A673 (cell line): ENCODE results near the gene USF2. TPM values are rescaled to one million over a fixed set of nuclear protein-coding genes. Genes with fewer than 3 reads are reported as not detected.

Experiments
- BruUV-seq: library from RNA; stranded (reverse); fragments of 400-500 nt; replicated peaks from 2 replicates; lab custom pipeline; 2021; lab: Mats Ljungman, UMichigan
- CTCF ChIA-PET: fragments of 300-600 bp; sonication (Branson Sonifier 250); formaldehyde crosslinking; loops from one replicate; lab custom pipeline; 2022; ENCODE audit warnings: antibody characterized with exemption; lab: Charles Lee
- POLR2A ChIA-PET: fragments of 300-600 bp; sonication (Branson Sonifier 250); formaldehyde crosslinking; loops from one replicate; lab custom pipeline; 2022; ENCODE audit warnings: antibody characterized with exemption; ENCODE audit not compliant: low non-redundant PET; lab: Charles Lee
- DNase-seq: peaks from one replicate; pipeline ENCODE4 v3.0.0-alpha.2; 2015; ENCODE audit warnings: low spot score
- H3K27ac ChIP-seq: fragments of 200-600 bp; sonication (generic); 2 replicates; pipeline ENCODE4 v1.5.1; 2016; ENCODE audit warnings: mixed run types, low read depth, mild to moderate bottlenecking, mixed read lengths, antibody characterized with exemption, low read length; ENCODE audit not compliant: poor library complexity, severe bottlenecking
- H3K27me3 ChIP-seq: fragments of 200-600 bp; sonication (generic); replicated peaks from 2 replicates; pipeline ENCODE4 v1.6.1; 2017; ENCODE audit warnings: mixed run types, low read depth, mild to moderate bottlenecking, mixed read lengths, antibody characterized with exemption, low read length; ENCODE audit not compliant: insufficient read depth, poor library complexity
- H3K36me3 ChIP-seq: fragments of 200-600 bp; sonication (generic); 2 replicates; pipeline ENCODE4 v1.6.1; 2016; ENCODE audit warnings: mixed run types, mild to moderate bottlenecking, mixed read lengths, antibody characterized with exemption, low read length; ENCODE audit not compliant: insufficient read depth, poor library complexity, severe bottlenecking
- H3K4me1 ChIP-seq: fragments of 200-600 bp; sonication (generic); 2 replicates; pipeline ENCODE4 v1.6.1; 2017; ENCODE audit warnings: mixed run types, mild to moderate bottlenecking, mixed read lengths, antibody characterized with exemption, low read length; ENCODE audit not compliant: insufficient read depth, poor library complexity, severe bottlenecking
- H3K4me3 ChIP-seq: fragments of 200-600 bp; sonication (generic); 2 replicates; pipeline ENCODE4 v1.5.1; 2016; ENCODE audit warnings: low read depth, mixed run types, mild to moderate bottlenecking, mixed read lengths, low read length; ENCODE audit not compliant: poor library complexity, severe bottlenecking
- H3K9me3 ChIP-seq: fragments of 200-600 bp; sonication (generic); 2 replicates; pipeline ENCODE4 v1.6.1; 2016; ENCODE audit warnings: mixed run types, low read depth, mild to moderate bottlenecking, mixed read lengths, antibody characterized with exemption, low read length; ENCODE audit not compliant: poor library complexity, severe bottlenecking
- EZH2 ChIP-seq: fragments of 200-600 bp; sonication (generic); IDR thresholded peaks from 2 replicates; pipeline ENCODE4 v1.6.1; 2017; ENCODE audit warnings: borderline replicate concordance, low read depth, mild to moderate bottlenecking, mixed read lengths, antibody characterized with exemption, low read length; ENCODE audit not compliant: poor library complexity, severe bottlenecking
- intact Hi-C: fragments of 100-400 bp; cut with micrococcal nuclease; formaldehyde crosslinking; loops from one replicate; pipeline ENCODE4 v1.10.0; 2022; ENCODE audit not compliant: unreplicated experiment
- total RNA-seq: library from RNA; stranded (reverse); gene quantifications from 2 replicates; pipeline ENCODE4 v1.2.3, GENCODE V29; 2021
- TF ChIP-seq, protein P1 (sequence below): fragments of 300-800, 200-600 bp; sonication (generic); conservative IDR thresholded peaks from 2 replicates; pipeline ENCODE4 v1.5.1; 2017; ENCODE audit warnings: low read depth, mild to moderate bottlenecking, antibody characterized with exemption, low read length, moderate library complexity, mixed read lengths

USF2 gene
- total RNA-seq, 1 experiment from 2014 or later: 82.0 TPM

DNA sequence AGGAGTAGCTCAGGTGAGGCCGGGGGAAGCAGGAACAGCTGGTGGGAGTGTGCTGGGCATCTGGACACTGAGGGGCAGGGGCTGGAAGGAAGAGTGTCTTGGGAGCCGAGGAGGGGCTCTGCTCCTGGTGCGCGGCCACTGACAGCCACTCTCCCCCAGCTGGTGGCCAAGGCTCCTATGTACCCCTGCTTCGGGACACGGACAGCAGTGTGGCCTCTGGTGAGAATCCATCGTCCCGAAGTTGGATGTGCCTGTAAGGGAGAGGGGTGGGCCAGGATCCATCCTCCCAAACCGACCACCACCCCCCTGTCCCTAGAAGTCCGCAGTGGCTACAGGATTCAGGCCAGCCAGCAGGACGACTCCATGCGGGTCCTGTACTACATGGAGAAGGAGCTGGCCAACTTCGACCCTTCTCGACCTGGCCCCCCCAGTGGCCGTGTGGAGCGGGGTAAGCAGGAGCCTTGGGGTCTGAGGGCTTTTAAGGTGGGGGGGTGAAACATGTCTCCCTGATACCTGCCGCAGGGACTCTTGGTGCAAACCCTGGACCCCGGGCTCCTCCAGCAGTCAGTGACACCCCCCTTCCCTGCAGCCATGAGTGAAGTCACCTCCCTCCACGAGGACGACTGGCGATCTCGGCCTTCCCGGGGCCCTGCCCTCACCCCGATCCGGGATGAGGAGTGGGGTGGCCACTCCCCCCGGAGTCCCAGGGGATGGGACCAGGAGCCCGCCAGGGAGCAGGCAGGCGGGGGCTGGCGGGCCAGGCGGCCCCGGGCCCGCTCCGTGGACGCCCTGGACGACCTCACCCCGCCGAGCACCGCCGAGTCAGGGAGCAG is 2.0 kb upstream of the USF2 start:
- Histone ChIP-seq H3K36me3 (peaks cover 17% of the 10 kb centered on the region), H3K9me3 (no peaks in the 10 kb centered on the region), H3K27ac (peak overlapping the region; percentile 80), H3K4me1 (no peaks in the 10 kb centered on the region), H3K27me3 (no peaks in the 10 kb centered on the region), H3K4me3 (peak overlapping the region; percentile 81)
- intact Hi-C loops: no loop called here
- no peak for TF ChIP-seq EZH2
- TF ChIP-seq, protein P1, sequence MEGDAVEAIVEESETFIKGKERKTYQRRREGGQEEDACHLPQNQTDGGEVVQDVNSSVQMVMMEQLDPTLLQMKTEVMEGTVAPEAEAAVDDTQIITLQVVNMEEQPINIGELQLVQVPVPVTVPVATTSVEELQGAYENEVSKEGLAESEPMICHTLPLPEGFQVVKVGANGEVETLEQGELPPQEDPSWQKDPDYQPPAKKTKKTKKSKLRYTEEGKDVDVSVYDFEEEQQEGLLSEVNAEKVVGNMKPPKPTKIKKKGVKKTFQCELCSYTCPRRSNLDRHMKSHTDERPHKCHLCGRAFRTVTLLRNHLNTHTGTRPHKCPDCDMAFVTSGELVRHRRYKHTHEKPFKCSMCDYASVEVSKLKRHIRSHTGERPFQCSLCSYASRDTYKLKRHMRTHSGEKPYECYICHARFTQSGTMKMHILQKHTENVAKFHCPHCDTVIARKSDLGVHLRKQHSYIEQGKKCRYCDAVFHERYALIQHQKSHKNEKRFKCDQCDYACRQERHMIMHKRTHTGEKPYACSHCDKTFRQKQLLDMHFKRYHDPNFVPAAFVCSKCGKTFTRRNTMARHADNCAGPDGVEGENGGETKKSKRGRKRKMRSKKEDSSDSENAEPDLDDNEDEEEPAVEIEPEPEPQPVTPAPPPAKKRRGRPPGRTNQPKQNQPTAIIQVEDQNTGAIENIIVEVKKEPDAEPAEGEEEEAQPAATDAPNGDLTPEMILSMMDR: no peak
- DNase-seq: no peak
- ChIA-PET POLR2A (interaction anchor here (0.7 kb wide), 1 partner anchor 1778 kb away, joined by 3 read pairs; no protein-coding TSS in a partner anchor), CTCF (no interaction called here)
- BruUV-seq: no TSS peak

GRCh38 chr19:35267353-35267817 is 1.4 kb upstream of the USF2 start:
- CTCF ChIA-PET: no interaction called here
- DNase-seq: peak; percentile 32
- intact Hi-C loops: no loop called here

DNA sequence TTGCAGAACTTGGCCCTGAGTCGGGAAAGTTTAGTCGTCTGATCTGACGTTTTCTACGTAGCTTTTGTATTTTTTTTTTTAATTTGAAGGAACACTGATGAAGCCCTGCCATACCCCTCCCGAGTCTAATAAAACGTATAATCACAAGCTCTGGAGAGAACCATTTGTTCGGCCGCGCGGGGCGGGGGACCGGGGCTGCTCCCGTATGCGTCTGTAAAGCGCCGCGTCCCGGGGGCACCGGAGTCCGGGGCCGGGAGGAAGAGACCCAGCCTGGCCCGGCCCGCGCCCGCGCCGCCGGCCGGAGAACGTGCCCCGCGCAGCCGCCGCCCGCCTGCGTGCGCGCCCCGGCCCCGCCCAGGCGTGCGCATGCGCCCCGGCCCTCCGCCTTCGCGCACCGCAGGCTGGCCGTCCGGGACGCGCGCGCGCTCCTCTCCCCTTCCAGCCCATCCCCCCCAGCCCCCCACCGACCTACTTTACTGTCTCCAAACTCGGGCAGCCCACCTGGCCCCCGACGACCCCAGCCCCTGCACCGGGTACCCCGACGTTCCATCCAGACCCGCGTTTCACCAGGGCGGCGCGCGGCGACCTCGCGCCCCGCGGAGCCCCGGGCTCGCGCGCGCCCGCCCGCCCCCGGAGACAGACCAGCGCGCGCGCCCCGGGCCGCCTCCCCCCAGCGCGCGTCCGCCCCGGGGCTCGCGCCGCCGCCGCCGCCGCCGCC is 785 bp upstream of the USF2 start:
- ChIA-PET CTCF (interaction anchor here (0.6 kb wide), 1 partner anchor 27 kb away, joined by 7 read pairs; no protein-coding TSS in a partner anchor), POLR2A (interaction anchor here (0.6 to 0.7 kb wide), 4 partner anchors 39 to 446 kb away, joined by 3 to 4 read pairs (median 4); partner anchors contain the start of gene FAM187B)
- TF ChIP-seq, protein P1: no peak
- TF ChIP-seq EZH2: no peak
- peak; percentile 84 for DNase-seq
- H3K27ac ChIP-seq: peak overlapping the region; percentile 80
- no peaks in the 10 kb centered on the region for H3K27me3 ChIP-seq
- peak overlapping the region; percentile 81 for H3K4me3 ChIP-seq
- no TSS peak for BruUV-seq
- H3K4me1 ChIP-seq: no peaks in the 10 kb centered on the region
- H3K36me3 ChIP-seq: peaks cover 19% of the 10 kb centered on the region
- no peaks in the 10 kb centered on the region for H3K9me3 ChIP-seq
- intact Hi-C loops: no loop called here

More at GRCh38 chr19:35267353-35267817, 1.4 kb upstream of the USF2 start:
- TF ChIP-seq, protein P1: no peak
- TF ChIP-seq EZH2: no peak
- peak overlapping the region; percentile 81 for H3K4me3 ChIP-seq
- peaks cover 19% of the 10 kb centered on the region for H3K36me3 ChIP-seq
- H3K27ac ChIP-seq: peak overlapping the region; percentile 80
- BruUV-seq: TSS peak; percentile 67
- POLR2A ChIA-PET: interaction anchor here (0.6 to 0.7 kb wide), 2 partner anchors 39 to 447 kb away, joined by 3 to 4 read pairs; partner anchors contain the start of gene FAM187B
- H3K4me1 ChIP-seq: no peaks in the 10 kb centered on the region
- H3K27me3 ChIP-seq: no peaks in the 10 kb centered on the region
- no peaks in the 10 kb centered on the region for H3K9me3 ChIP-seq
